K562 (cell line): ENCODE results near the gene SNRNP200. TPM values are rescaled to one million over a fixed set of nuclear protein-coding genes. Genes with fewer than 3 reads are reported as not detected.
A peak's percentile ranks its signal among the peaks of the same experiment; 100 is the strongest.

Experiments
- CBX2 ChIP-seq: fragments of 200-600 bp; sonication (generic); IDR thresholded peaks from one replicate; pipeline ENCODE4 v1.6.1; 2012; ENCODE audit warnings: mild to moderate bottlenecking, low read length, inconsistent platforms; ENCODE audit not compliant: insufficient read depth, poor library complexity, severe bottlenecking
- PHF8 ChIP-seq: fragments of 200-600 bp; sonication (generic); IDR thresholded peaks from 2 replicates; pipeline ENCODE4 v1.6.1; 2012; ENCODE audit warnings: mixed run types, mild to moderate bottlenecking, inconsistent platforms, low read length, moderate library complexity, borderline replicate concordance
- RFX7 ChIP-seq: fragments of 250-450 bp; sonication (Bioruptor Pico); IDR thresholded peaks from 2 replicates; pipeline ENCODE4 v1.5.1; 2021; ENCODE audit warnings: mild to moderate bottlenecking
- ZNF146 ChIP-seq: IDR thresholded peaks from one replicate; pipeline ENCODE4 v1.6.1; 2018; ENCODE audit warnings: missing compliant biosample characterization; ENCODE audit not compliant: unreplicated experiment
- ZNF707 ChIP-seq: fragments of 250-450 bp; sonication (Bioruptor Pico); conservative IDR thresholded peaks from 2 replicates; pipeline ENCODE4 v1.8.0; 2022; ENCODE audit warnings: inconsistent platforms, mild to moderate bottlenecking, moderate library complexity
- polyA plus RNA-seq, 8 experiments: library from polyadenylated mRNA; depleted of rRNA in 4 of 8; stranded (reverse) in 5 of 8; unstranded in 3 of 8; fragments of >200 nt; fragmentation: Nextera tagmentation in 2 of 8; fragmentation: Illumina TruSeq in 1 of 8; extraction: Ambion mirVana in 2 of 8; extraction: Trizol in 1 of 8; gene quantifications; 2 replicates each; pipeline versions ENCODE4 v1.2.1 to v1.2.3, GENCODE V29; 2011 to 2014; ENCODE audit warnings: inconsistent platforms in 1 of 8, missing spikeins in 1 of 8
- total RNA-seq, 7 experiments: library from RNA; depleted of rRNA in 6 of 7; stranded (reverse); fragments of >200 nt in 6 of 7; fragmentation: Illumina TruSeq in 2 of 7; extraction: Trizol in 2 of 7; gene quantifications; 2 replicates each; pipeline versions ENCODE4 v1.2.1 to v1.2.3, GENCODE V29; 2011 to 2021; ENCODE audit warnings: low replicate concordance in 1 of 7
- TF ChIP-seq, protein P1 (sequence below): sonication (generic); formaldehyde crosslinking; IDR thresholded peaks from 2 replicates; pipeline ENCODE4 v1.8.0; 2023; ENCODE audit warnings: mild to moderate bottlenecking, missing genetic modification reagents
- TF ChIP-seq, protein P2 (sequence below): fragments of 200-800 bp; sonication (Bioruptor generic); IDR thresholded peaks from 2 replicates; pipeline ENCODE4 v1.6.1; 2017; ENCODE audit warnings: missing genetic modification characterization, missing compliant biosample characterization
- TF ChIP-seq, protein P3 (sequence below): fragments of 250-450 bp; sonication (Bioruptor Pico); IDR thresholded peaks from 2 replicates; pipeline ENCODE4 v1.4.0; 2020
- TF ChIP-seq, protein P4 (sequence below): sonication (generic); formaldehyde crosslinking; IDR thresholded peaks from 2 replicates; pipeline ENCODE4 v1.8.0; 2023; ENCODE audit warnings: mild to moderate bottlenecking, missing genetic modification reagents
- TF ChIP-seq, protein P5 (sequence below), 2 experiments: fragments of 450-650 bp in 1 of 2; sonication (generic) in 1 of 2; formaldehyde crosslinking in 1 of 2; IDR thresholded peaks in 1 of 2; conservative IDR thresholded peaks in 1 of 2; 2 replicates each; pipeline versions ENCODE4 v1.6.1 to v1.8.1; 2016 to 2023; ENCODE audit warnings: mild to moderate bottlenecking in 2 of 2, moderate library complexity in 2 of 2, inconsistent platforms in 1 of 2, missing genetic modification reagents in 1 of 2
- TF ChIP-seq, protein P6 (sequence below): fragments of 250-450 bp; sonication (Bioruptor Pico); IDR thresholded peaks from 2 replicates; pipeline ENCODE4 v1.5.1; 2021; ENCODE audit warnings: mild to moderate bottlenecking
- TF ChIP-seq, protein P7 (sequence below): IDR thresholded peaks from 2 replicates; pipeline ENCODE4 v1.6.1; 2011; ENCODE audit not compliant: insufficient read length; ENCODE audit errors: extremely low read depth

The SNRNP200 gene
- total and polyA plus RNA-seq, 9 of the 15 experiments (the other 6 are each of a cell fraction or from before 2014, with no cell fraction given) = 76.1 to 231 (median 155) TPM

DNA sequence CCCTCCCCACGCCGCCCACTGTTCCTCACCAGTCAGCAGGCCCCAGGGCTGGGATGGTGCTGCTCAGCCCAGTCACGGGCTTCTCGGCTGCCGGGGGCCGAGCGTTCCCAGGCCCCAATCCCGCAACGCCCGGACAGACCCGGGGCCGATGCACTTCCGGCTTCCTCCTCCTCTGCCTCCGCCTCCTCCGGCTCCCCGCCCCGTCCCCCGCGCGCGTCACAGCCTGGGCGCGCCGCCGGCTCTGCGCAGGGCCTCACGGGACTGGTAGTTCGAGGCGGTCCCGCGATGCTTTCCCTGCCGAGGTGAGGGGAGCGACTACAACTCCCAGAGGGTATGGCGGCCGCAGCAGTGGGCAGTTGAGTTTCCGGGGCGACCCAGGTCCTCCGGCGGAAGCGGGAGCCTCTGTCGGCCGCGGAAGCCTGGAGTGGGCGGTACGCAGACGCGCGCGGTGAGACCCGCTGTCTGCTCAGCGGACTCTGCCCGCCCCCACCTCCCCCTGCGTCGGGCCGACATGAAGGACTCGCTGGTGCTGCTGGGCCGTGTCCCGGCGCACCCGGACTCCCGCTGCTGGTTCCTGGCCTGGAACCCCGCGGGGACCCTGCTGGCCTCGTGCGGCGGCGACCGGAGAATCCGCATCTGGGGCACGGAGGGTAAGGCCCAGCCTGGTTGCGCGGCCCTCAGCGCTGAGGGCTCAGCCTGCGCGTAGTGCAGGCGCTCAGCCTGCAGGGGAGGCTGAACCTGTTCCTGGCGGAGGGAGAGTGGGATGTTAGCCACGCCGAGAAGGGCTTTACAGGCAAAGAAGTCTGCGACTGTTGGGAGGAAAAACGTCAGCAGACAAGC is 39.3 kb downstream of the SNRNP200 start, which contains the start of the genes CIAO1 and TMEM127 (continued):
- TF ChIP-seq, protein P1, sequence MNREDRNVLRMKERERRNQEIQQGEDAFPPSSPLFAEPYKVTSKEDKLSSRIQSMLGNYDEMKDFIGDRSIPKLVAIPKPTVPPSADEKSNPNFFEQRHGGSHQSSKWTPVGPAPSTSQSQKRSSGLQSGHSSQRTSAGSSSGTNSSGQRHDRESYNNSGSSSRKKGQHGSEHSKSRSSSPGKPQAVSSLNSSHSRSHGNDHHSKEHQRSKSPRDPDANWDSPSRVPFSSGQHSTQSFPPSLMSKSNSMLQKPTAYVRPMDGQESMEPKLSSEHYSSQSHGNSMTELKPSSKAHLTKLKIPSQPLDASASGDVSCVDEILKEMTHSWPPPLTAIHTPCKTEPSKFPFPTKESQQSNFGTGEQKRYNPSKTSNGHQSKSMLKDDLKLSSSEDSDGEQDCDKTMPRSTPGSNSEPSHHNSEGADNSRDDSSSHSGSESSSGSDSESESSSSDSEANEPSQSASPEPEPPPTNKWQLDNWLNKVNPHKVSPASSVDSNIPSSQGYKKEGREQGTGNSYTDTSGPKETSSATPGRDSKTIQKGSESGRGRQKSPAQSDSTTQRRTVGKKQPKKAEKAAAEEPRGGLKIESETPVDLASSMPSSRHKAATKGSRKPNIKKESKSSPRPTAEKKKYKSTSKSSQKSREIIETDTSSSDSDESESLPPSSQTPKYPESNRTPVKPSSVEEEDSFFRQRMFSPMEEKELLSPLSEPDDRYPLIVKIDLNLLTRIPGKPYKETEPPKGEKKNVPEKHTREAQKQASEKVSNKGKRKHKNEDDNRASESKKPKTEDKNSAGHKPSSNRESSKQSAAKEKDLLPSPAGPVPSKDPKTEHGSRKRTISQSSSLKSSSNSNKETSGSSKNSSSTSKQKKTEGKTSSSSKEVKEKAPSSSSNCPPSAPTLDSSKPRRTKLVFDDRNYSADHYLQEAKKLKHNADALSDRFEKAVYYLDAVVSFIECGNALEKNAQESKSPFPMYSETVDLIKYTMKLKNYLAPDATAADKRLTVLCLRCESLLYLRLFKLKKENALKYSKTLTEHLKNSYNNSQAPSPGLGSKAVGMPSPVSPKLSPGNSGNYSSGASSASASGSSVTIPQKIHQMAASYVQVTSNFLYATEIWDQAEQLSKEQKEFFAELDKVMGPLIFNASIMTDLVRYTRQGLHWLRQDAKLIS = peak; percentile 50; the same call in 1 of the 2 replicates
- TF ChIP-seq ZNF146 (CRISPR knock-in tag) = no peak
- TF ChIP-seq, protein P2, sequence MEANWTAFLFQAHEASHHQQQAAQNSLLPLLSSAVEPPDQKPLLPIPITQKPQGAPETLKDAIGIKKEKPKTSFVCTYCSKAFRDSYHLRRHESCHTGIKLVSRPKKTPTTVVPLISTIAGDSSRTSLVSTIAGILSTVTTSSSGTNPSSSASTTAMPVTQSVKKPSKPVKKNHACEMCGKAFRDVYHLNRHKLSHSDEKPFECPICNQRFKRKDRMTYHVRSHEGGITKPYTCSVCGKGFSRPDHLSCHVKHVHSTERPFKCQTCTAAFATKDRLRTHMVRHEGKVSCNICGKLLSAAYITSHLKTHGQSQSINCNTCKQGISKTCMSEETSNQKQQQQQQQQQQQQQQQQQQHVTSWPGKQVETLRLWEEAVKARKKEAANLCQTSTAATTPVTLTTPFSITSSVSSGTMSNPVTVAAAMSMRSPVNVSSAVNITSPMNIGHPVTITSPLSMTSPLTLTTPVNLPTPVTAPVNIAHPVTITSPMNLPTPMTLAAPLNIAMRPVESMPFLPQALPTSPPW (CRISPR knock-in tag) = peak; percentile 97
- TF ChIP-seq, protein P3, sequence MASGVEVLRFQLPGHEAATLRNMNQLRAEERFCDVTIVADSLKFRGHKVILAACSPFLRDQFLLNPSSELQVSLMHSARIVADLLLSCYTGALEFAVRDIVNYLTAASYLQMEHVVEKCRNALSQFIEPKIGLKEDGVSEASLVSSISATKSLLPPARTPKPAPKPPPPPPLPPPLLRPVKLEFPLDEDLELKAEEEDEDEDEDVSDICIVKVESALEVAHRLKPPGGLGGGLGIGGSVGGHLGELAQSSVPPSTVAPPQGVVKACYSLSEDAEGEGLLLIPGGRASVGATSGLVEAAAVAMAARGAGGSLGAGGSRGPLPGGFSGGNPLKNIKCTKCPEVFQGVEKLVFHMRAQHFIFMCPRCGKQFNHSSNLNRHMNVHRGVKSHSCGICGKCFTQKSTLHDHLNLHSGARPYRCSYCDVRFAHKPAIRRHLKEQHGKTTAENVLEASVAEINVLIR (CRISPR knock-in tag) = peak; percentile 90
- TF ChIP-seq, protein P4, sequence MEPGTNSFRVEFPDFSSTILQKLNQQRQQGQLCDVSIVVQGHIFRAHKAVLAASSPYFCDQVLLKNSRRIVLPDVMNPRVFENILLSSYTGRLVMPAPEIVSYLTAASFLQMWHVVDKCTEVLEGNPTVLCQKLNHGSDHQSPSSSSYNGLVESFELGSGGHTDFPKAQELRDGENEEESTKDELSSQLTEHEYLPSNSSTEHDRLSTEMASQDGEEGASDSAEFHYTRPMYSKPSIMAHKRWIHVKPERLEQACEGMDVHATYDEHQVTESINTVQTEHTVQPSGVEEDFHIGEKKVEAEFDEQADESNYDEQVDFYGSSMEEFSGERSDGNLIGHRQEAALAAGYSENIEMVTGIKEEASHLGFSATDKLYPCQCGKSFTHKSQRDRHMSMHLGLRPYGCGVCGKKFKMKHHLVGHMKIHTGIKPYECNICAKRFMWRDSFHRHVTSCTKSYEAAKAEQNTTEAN (CRISPR knock-in tag) = no peak
- TF ChIP-seq PHF8 = peak; percentile 89; the same call in 1 of the 2 replicates
- no peak for TF ChIP-seq ZNF707
- TF ChIP-seq, protein P5, sequence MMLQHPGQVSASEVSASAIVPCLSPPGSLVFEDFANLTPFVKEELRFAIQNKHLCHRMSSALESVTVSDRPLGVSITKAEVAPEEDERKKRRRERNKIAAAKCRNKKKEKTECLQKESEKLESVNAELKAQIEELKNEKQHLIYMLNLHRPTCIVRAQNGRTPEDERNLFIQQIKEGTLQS (IDR thresholded peaks at IDR 0.05) = no peak
- TF ChIP-seq, protein P5 (CRISPR knock-in tag; conservative IDR thresholded peaks at IDR 0.05) = no peak
- no peak for TF ChIP-seq CBX2
- TF ChIP-seq, protein P6, sequence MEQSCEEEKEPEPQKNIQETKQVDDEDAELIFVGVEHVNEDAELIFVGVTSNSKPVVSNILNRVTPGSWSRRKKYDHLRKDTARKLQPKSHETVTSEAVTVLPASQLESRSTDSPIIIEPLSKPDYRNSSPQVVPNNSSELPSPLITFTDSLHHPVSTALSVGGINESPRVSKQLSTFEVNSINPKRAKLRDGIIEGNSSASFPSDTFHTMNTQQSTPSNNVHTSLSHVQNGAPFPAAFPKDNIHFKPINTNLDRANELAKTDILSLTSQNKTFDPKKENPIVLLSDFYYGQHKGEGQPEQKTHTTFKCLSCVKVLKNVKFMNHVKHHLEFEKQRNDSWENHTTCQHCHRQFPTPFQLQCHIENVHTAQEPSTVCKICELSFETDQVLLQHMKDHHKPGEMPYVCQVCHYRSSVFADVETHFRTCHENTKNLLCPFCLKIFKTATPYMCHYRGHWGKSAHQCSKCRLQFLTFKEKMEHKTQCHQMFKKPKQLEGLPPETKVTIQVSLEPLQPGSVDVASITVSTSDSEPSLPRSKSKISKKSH (CRISPR knock-in tag) = no peak
- TF ChIP-seq RFX7 = no peak
- TF ChIP-seq, protein P7, sequence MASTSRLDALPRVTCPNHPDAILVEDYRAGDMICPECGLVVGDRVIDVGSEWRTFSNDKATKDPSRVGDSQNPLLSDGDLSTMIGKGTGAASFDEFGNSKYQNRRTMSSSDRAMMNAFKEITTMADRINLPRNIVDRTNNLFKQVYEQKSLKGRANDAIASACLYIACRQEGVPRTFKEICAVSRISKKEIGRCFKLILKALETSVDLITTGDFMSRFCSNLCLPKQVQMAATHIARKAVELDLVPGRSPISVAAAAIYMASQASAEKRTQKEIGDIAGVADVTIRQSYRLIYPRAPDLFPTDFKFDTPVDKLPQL = no peak
